Right lobe of liver (tissue), 4 donors: Measurements from ENCODE around the gene C2CD4C.
"Not testable (repeated sequence)": the region's sequence is repeated elsewhere in the genome, so short reads cannot be mapped to it uniquely, and the experiment has no call there.

Source experiments
- CTCF ChIP-seq, 4 donors: fragments of 200-600 bp in 3 of 4; fragments of 450-650 bp in 1 of 4; IDR thresholded peaks; one replicate each; pipeline versions ENCODE4 v1.5.1 to v1.8.0; 2016 to 2022; ENCODE audit warnings: antibody characterized with exemption in 4 of 4, mild to moderate bottlenecking in 2 of 4
- POLR2A ChIP-seq: fragments of 450-650 bp; IDR thresholded peaks from one replicate; pipeline ENCODE4 v1.6.1; 2017; ENCODE audit warnings: antibody characterized with exemption, mild to moderate bottlenecking
- donor health status: DM: no; HTN: no; CAD: no.
- donor health status: DM: no; HTN: no; CAD: no.
- donor health status: DM: no; HTN: yes; CAD: no.

DNA sequence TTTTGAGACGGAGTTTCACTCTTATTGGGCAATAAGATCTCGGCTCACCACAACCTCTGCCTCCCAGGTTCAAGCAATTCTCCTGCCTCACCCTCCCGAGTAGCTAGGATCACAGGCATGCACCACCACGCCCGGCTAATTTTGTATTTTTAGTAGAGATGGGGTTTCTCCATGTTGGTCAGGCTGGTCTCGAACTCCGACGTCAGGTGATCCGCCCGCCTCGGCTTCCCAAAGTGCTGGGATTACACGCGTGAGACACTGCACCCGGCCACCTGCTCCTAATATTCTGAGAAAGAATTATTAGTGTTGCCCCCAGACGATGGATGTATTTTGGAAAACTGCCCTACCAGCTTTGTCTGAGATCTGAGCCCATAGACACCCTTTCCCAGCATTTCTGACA lies 53.4 kb downstream of the C2CD4C start:
- not testable (repeated sequence) for TF ChIP-seq CTCF (IDR thresholded peaks at IDR 0.05); POLR2A
